NB4 (cell line): ENCODE measurements around the gene SMYD2.

ENCODE experiments used
- CTCF ChIP-seq: IDR thresholded peaks from one replicate; pipeline ENCODE4 v1.5.1; 2012; ENCODE audit warnings: low read depth, low read length
- MAX ChIP-seq: IDR thresholded peaks from 2 replicates; pipeline ENCODE4 v1.6.1; 2011; ENCODE audit warnings: low read depth, low read length

GRCh38 chr1:214306269-214306668, 25.3 kb downstream of the SMYD2 start:
- TF ChIP-seq CTCF: no peak
- TF ChIP-seq MAX: no peak
